Mesenchymal stem cell (in vitro differentiated cells and primary cell): ENCODE measurements around the gene AFDN.
A peak's percentile ranks its signal among the peaks of the same experiment; 100 is the strongest.

ENCODE experiments used
- DNase-seq: peaks from one replicate; pipeline ENCODE4 v3.0.0-alpha.2; 2013
- H2AFZ ChIP-seq: one replicate; pipeline ENCODE4 v1.6.1; 2013; ENCODE audit warnings: low read depth, mild to moderate bottlenecking, control low read depth, inconsistent platforms, low read length, moderate library complexity
- H2AK5ac ChIP-seq: 2 replicates; pipeline ENCODE4 v1.6.1; 2013; ENCODE audit warnings: low read length, moderate library complexity, mild to moderate bottlenecking, inconsistent platforms; ENCODE audit not compliant: severe bottlenecking
- H2BK120ac ChIP-seq: one replicate; pipeline ENCODE4 v1.6.1; 2013; ENCODE audit warnings: low read depth, mild to moderate bottlenecking, inconsistent platforms, low read length, moderate library complexity
- H2BK12ac ChIP-seq, 2 experiments: one replicate each; pipeline ENCODE4 v1.6.1; 2013; ENCODE audit warnings: inconsistent platforms in 2 of 2, low read length in 2 of 2, mild to moderate bottlenecking in 2 of 2, moderate library complexity in 2 of 2, control low read depth in 1 of 2
- H2BK15ac ChIP-seq: one replicate; pipeline ENCODE4 v1.6.1; 2013; ENCODE audit warnings: mild to moderate bottlenecking, low read depth, inconsistent platforms; ENCODE audit not compliant: poor library complexity, severe bottlenecking
- H2BK5ac ChIP-seq: 2 replicates; pipeline ENCODE4 v1.6.1; 2013; ENCODE audit warnings: low read depth, mild to moderate bottlenecking, low read length, control low read depth, inconsistent platforms; ENCODE audit not compliant: poor library complexity, severe bottlenecking
- H3K14ac ChIP-seq, 2 experiments: one replicate each; pipeline ENCODE4 v1.6.1; 2013; ENCODE audit warnings: inconsistent platforms in 2 of 2, low read length in 2 of 2, control low read depth in 1 of 2, mild to moderate bottlenecking in 1 of 2, moderate library complexity in 1 of 2
- H3K18ac ChIP-seq, 2 experiments: one replicate each; pipeline ENCODE4 v1.6.1; 2013; ENCODE audit warnings: inconsistent platforms in 2 of 2, low read length in 2 of 2, control low read depth in 1 of 2, low read depth in 1 of 2, mild to moderate bottlenecking in 1 of 2
- H3K23ac ChIP-seq, 2 experiments: one replicate each; pipeline ENCODE4 v1.6.1; 2013; ENCODE audit warnings: inconsistent platforms in 2 of 2, low read length in 2 of 2, mild to moderate bottlenecking in 2 of 2, moderate library complexity in 2 of 2, control low read depth in 1 of 2
- H3K27ac ChIP-seq: 2 replicates; pipeline ENCODE4 v1.5.1; 2013; ENCODE audit warnings: mild to moderate bottlenecking, moderate library complexity, low read length, control low read depth, inconsistent platforms; ENCODE audit not compliant: poor library complexity, severe bottlenecking
- H3K27me3 ChIP-seq, 2 experiments: 2 replicates each; pipeline versions ENCODE4 v1.6.1 to v1.7.0; 2013; ENCODE audit warnings: low read length in 2 of 2, mild to moderate bottlenecking in 2 of 2, moderate library complexity in 2 of 2, control low read depth in 1 of 2, inconsistent platforms in 1 of 2; ENCODE audit not compliant: control insufficient read depth in 1 of 2, insufficient read depth in 1 of 2
- H3K36me3 ChIP-seq, 2 experiments: 2 replicates each; pipeline versions ENCODE4 v1.6.1 to v1.7.0; 2013; ENCODE audit warnings: low read length in 2 of 2, control low read depth in 1 of 2, inconsistent platforms in 1 of 2, low read depth in 1 of 2, mild to moderate bottlenecking in 1 of 2; ENCODE audit not compliant: insufficient read depth in 2 of 2, control insufficient read depth in 1 of 2
- H3K4ac ChIP-seq, 2 experiments: one replicate each; pipeline ENCODE4 v1.6.1; 2013; ENCODE audit warnings: inconsistent platforms in 2 of 2, low read length in 2 of 2, mild to moderate bottlenecking in 2 of 2, moderate library complexity in 2 of 2, control low read depth in 1 of 2, low read depth in 1 of 2
- H3K4me1 ChIP-seq: 2 replicates; pipeline ENCODE4 v1.6.1; 2013; ENCODE audit warnings: low read depth, low read length, control low read depth; ENCODE audit not compliant: control insufficient read depth, insufficient read depth
- H3K4me2 ChIP-seq: 2 replicates; pipeline ENCODE4 v1.6.1; 2013; ENCODE audit warnings: low read length, mild to moderate bottlenecking, inconsistent platforms; ENCODE audit not compliant: poor library complexity, severe bottlenecking
- H3K4me3 ChIP-seq, 2 experiments: 2 replicates each; pipeline versions ENCODE4 v1.5.1 to v1.7.0; 2013; ENCODE audit warnings: low read length in 2 of 2, mild to moderate bottlenecking in 2 of 2, control low read depth in 1 of 2, low read depth in 1 of 2; ENCODE audit not compliant: insufficient read depth in 1 of 2
- H3K79me1 ChIP-seq: replicated peaks from 2 replicates; pipeline ENCODE4 v1.6.1; 2013; ENCODE audit warnings: mild to moderate bottlenecking, control low read depth, low read length, inconsistent platforms; ENCODE audit not compliant: poor library complexity, severe bottlenecking
- H3K9ac ChIP-seq: 2 replicates; pipeline ENCODE4 v1.7.0; 2013; ENCODE audit warnings: mild to moderate bottlenecking, low read length, moderate library complexity
- H3K9me3 ChIP-seq: 2 replicates; pipeline ENCODE4 v1.7.0; 2013; ENCODE audit warnings: mild to moderate bottlenecking, low read length; ENCODE audit not compliant: control insufficient read depth
- H4K8ac ChIP-seq: one replicate; pipeline ENCODE4 v1.6.1; 2013; ENCODE audit warnings: inconsistent platforms, mild to moderate bottlenecking, low read length, moderate library complexity
- H4K91ac ChIP-seq: one replicate; pipeline ENCODE4 v1.6.1; 2013; ENCODE audit warnings: mild to moderate bottlenecking, low read length, inconsistent platforms
- WGBS: methylation state at CpG from one replicate; pipeline ENCODE4 v1.1.7; 2013; ENCODE audit warnings: mixed read lengths; 5-methylcytosine and 5-hydroxymethylcytosine counted together

AFDN gene

DNA sequence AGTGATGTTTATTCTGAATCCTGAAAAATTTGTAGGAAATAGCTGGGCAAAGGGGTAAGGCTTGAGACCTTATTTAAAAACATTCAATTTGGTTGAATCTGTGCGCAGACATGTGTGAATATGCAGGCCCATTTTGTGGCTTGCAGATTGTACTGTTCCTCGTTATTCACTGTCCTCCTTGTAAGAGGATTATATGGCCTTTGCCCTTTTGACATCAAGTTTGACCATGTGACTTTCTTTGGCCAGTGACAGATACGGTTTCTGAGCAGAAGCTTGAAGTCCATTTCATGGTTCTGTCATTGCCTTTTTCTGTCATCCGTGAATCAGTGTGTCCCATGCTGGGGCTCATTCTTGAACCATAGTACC is 13.4 kb downstream of the AFDN start:
- no peak overlapping the region for H3K4me3 ChIP-seq
- H3K27me3 ChIP-seq, result no peaks in the 10 kb centered on the region

DNA sequence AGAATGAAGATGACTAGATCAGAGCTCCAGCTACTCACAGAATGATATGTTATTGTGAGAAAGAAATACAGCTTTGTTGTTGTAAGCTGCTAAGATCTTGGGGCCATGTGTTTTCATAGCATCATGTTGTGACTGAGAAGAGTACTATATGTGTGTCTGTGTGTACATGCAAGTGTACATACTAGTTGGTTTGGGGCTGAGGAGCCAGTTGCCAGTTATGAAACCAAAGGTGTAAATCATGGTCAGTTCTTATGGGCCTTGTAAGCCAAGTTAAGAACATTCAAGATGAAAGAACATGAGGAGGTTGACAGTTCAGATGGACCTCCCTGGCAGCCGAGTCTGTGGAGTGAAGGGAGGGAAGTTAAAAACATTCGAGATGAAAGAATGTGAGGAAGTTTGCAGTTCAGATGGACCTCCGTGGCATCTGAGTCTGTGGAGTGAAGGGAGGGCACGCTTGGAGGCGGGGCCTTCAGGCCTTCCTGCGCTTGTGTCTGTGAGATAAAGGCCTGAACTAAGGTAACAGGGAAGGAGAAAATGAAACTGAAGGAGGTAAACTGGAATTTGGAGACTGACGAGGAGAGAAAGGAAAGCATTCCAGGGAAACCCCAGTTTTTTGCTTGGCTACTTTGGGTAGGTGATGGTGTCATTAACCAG is 13.9 kb downstream of the AFDN start:
- Histone ChIP-seq H2AK5ac (no peak overlapping the region), H4K91ac (no peak overlapping the region), H2BK120ac (no peak overlapping the region), H3K18ac (no peak overlapping the region), H3K27ac (no peak overlapping the region), H3K9ac (no peak overlapping the region), H3K4me1 (no peaks in the 10 kb centered on the region), H2BK15ac (no peak overlapping the region), H3K27me3 (no peaks in the 10 kb centered on the region), H3K4ac (no peak overlapping the region), H3K23ac (no peak overlapping the region), H2BK12ac (peak overlapping the region in 1 of 2 experiments; percentile 40), H4K8ac (no peak overlapping the region), H3K9me3 (no peaks in the 10 kb centered on the region), H3K36me3 (no peaks in the 10 kb centered on the region), H2AFZ (no peak overlapping the region), H3K4me2 (no peak overlapping the region), H3K79me1 (peaks cover 16% of the 10 kb centered on the region), H3K4me3 (no peak overlapping the region), H2BK5ac (no peak overlapping the region), H3K14ac (no peak overlapping the region)
- DNase-seq, result no peak
- WGBS, result 70% methylated on average over 7 of the region's 7 CpGs

More for the DNA sequence above, 13.4 kb downstream of the AFDN start:
- 87% methylated on average over 4 of the region's 4 CpGs for WGBS
- Histone ChIP-seq H3K27ac (no peak overlapping the region), H4K8ac (no peak overlapping the region), H2BK120ac (no peak overlapping the region), H3K9me3 (no peaks in the 10 kb centered on the region), H2BK15ac (no peak overlapping the region), H3K14ac (no peak overlapping the region), H3K4ac (no peak overlapping the region), H4K91ac (no peak overlapping the region), H2AK5ac (no peak overlapping the region), H2BK5ac (no peak overlapping the region), H2AFZ (no peak overlapping the region), H3K23ac (no peak overlapping the region), H3K79me1 (peaks cover 16% of the 10 kb centered on the region), H3K36me3 (no peaks in the 10 kb centered on the region), H3K9ac (no peak overlapping the region), H3K18ac (no peak overlapping the region), H3K4me2 (no peak overlapping the region), H3K4me1 (no peaks in the 10 kb centered on the region), H2BK12ac (no peak overlapping the region)
- no peak for DNase-seq

DNA sequence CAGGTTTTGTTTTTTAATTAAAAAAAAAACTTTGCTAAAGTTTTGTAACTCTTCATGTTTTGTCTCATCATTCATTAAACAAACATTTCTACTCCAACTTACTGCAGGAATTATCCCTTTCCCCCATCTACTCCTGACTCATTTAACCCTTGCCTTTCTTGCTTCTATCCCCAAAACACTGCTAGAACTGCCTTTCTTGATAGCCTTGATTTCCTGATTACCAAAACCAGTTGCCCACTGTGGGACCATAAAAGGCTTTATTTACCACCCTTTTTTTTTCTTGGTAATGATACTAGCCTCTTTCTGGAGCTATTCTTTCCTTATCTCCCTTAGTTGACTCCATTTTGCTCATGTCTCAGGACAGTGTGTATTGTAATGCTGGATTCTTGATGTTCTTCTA is 15.3 kb downstream of the AFDN start:
- no peak overlapping the region for H2AFZ ChIP-seq
- no peak overlapping the region for H4K91ac ChIP-seq
- H3K4ac ChIP-seq, result no peak overlapping the region

GRCh38 chr6:167842457-167842856 is 15.7 kb downstream of the AFDN start:
- Histone ChIP-seq H2AFZ (no peak overlapping the region), H3K14ac (no peak overlapping the region), H3K4me1 (no peaks in the 10 kb centered on the region), H3K9me3 (no peaks in the 10 kb centered on the region), H3K27ac (no peak overlapping the region), H2AK5ac (no peak overlapping the region), H3K23ac (no peak overlapping the region), H3K18ac (no peak overlapping the region), H2BK12ac (no peak overlapping the region), H3K79me1 (peaks cover 15% of the 10 kb centered on the region), H2BK5ac (no peak overlapping the region), H2BK120ac (no peak overlapping the region), H4K91ac (no peak overlapping the region), H3K4me3 (no peak overlapping the region), H3K36me3 (no peaks in the 10 kb centered on the region), H4K8ac (no peak overlapping the region), H2BK15ac (no peak overlapping the region), H3K9ac (no peak overlapping the region), H3K27me3 (no peaks in the 10 kb centered on the region), H3K4ac (no peak overlapping the region), H3K4me2 (no peak overlapping the region)
- no CpG with 5 or more reads among the region's 1 CpG for WGBS
- DNase-seq, result no peak

More for the DNA sequence above, 15.3 kb downstream of the AFDN start:
- no peak overlapping the region for H2AK5ac ChIP-seq
- H4K8ac ChIP-seq, result no peak overlapping the region
- DNase-seq, result no peak
- no peak overlapping the region for H3K27ac ChIP-seq
- H3K14ac ChIP-seq, result no peak overlapping the region
- H3K9me3 ChIP-seq, result no peaks in the 10 kb centered on the region
- H2BK15ac ChIP-seq, result no peak overlapping the region
- H3K4me2 ChIP-seq, result no peak overlapping the region
- no peak overlapping the region for H3K23ac ChIP-seq
- H3K79me1 ChIP-seq, result peaks cover 15% of the 10 kb centered on the region
- H3K4me3 ChIP-seq, result no peak overlapping the region
- H2BK5ac ChIP-seq, result no peak overlapping the region
- H3K36me3 ChIP-seq, result no peaks in the 10 kb centered on the region
- H3K4me1 ChIP-seq, result no peaks in the 10 kb centered on the region
- no peak overlapping the region for H3K18ac ChIP-seq
- no peaks in the 10 kb centered on the region for H3K27me3 ChIP-seq
- H3K9ac ChIP-seq, result no peak overlapping the region
- no peak overlapping the region for H2BK12ac ChIP-seq
- H2BK120ac ChIP-seq, result no peak overlapping the region
